Bronchial epithelial cell (primary cell): ENCODE measurements around the gene TH. TPM values are rescaled to one million over a fixed set of nuclear protein-coding genes. Genes with fewer than 3 reads are reported as not detected.
A peak's percentile ranks its signal among the peaks of the same experiment; 100 is the strongest.

Experiments used
- DNase-seq: peaks from one replicate; pipeline ENCODE4 v3.0.0-alpha.2; 2010; ENCODE audit warnings: low read depth
- FAIRE-seq: peaks from 2 replicates; lab custom pipeline; 2011; peaks lifted over from hg19 to GRCh38; lab: Jason Lieb, UNC
- H3K27me3 ChIP-seq: 2 replicates; pipeline ENCODE4 v1.5.1; 2011; ENCODE audit warnings: low read length; ENCODE audit not compliant: control insufficient read depth, insufficient read depth
- H3K36me3 ChIP-seq: 2 replicates; pipeline ENCODE4 v1.5.1; 2011; ENCODE audit warnings: low read length; ENCODE audit not compliant: control insufficient read depth, insufficient read depth
- H3K4me3 ChIP-seq: 2 replicates; pipeline ENCODE4 v1.5.1; 2011; ENCODE audit warnings: mild to moderate bottlenecking, low read depth, low read length, control low read depth
- total RNA-seq: library from RNA; depleted of rRNA; stranded (reverse); fragments of >200 nt; gene quantifications from 2 replicates; pipeline ENCODE4 v1.2.1, GENCODE V29; 2014
- TF ChIP-seq, protein P1 (sequence below): IDR thresholded peaks from 2 replicates; pipeline ENCODE4 v1.5.1; 2011; ENCODE audit warnings: mild to moderate bottlenecking, moderate library complexity, low read length, control low read depth, inconsistent platforms; ENCODE audit not compliant: insufficient read depth, severe bottlenecking

The TH gene
- total RNA-seq, 1 donor from 2014 or later, result under 0.01 TPM

DNA sequence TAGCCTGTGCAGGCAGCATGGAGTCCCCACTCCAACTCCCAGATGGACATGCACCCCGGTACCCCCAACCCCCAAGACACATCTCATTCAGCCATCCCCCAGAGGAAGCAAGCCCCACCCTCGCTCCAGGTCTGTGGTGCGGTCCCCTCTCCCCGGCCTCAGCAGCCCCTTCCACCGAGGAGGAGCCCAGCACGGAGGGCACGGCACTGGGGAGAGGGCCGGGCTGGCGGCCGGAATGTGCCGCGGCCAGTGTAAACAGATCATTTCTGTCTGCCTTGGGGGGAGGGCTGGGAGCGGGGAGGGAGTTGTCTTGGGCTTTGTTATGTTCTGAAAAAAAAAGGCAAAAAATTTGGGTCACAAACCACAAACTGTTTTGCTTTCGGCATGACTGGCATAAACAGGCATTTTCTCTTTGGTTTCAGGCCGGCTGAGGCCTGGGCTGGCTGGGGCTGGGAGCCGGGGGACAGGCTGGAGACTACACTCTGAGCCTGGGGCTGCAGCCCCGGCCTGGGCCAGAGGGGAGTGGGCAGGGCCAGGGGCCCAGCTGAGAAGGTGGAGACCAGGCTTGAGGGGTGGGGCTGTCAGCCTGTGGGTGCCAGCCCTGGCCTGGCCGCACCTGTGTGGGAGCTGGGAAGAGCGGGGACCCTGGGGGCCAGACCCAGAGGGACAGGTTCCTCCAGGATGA is 49.3 kb downstream of the TH start:
- Histone ChIP-seq H3K36me3 (no peaks in the 10 kb centered on the region), H3K27me3 (peaks cover 12% of the 10 kb centered on the region), H3K4me3 (no peak overlapping the region)
- FAIRE-seq, result no peak
- no peak for DNase-seq
- TF ChIP-seq, protein P1, sequence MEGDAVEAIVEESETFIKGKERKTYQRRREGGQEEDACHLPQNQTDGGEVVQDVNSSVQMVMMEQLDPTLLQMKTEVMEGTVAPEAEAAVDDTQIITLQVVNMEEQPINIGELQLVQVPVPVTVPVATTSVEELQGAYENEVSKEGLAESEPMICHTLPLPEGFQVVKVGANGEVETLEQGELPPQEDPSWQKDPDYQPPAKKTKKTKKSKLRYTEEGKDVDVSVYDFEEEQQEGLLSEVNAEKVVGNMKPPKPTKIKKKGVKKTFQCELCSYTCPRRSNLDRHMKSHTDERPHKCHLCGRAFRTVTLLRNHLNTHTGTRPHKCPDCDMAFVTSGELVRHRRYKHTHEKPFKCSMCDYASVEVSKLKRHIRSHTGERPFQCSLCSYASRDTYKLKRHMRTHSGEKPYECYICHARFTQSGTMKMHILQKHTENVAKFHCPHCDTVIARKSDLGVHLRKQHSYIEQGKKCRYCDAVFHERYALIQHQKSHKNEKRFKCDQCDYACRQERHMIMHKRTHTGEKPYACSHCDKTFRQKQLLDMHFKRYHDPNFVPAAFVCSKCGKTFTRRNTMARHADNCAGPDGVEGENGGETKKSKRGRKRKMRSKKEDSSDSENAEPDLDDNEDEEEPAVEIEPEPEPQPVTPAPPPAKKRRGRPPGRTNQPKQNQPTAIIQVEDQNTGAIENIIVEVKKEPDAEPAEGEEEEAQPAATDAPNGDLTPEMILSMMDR, result no peak

DNA sequence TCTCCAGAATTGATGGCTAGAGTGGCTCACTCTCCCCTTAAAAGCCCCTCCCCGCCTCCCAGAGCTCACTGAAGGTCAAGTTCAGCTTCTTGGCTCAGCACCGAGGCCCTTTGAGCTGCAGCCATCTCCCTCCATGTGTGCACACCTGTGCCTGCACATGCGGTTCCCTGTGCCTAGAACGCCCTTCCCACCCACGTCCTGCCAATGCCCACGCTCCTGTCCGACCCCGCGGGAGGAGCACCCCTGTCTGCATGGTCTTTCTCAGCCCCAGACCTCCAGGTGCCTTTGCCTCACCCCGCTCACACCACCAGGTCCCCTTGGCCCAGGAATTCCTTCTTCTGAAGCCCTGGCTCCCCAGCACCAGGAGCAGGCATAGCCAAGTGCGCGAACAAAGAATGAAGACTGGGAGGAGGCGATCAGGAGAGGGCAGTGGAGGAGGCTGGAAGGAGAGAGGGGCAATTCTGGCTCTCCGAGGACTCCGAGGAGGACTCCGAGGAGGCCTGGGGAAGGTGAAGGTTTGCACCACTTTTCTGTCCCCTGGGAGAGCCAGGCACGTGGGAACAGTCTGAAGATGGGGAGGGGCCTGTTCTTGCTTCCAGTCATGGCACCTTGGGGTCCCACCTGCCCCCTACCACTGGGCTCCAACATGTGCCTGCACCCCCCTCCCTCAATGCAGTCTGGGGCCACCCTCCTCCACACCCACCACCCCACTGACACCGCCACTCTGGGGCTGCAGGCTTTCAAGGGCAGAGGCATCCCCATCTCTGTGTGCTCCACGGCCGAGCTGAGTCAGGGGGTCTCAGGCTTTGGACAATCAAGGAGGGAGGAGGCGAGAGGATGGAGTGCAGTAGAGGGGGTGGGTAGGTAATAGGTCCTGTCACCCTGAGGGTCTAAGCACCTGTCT is 50.1 kb downstream of the TH start:
- Histone ChIP-seq H3K27me3 (peaks cover 12% of the 10 kb centered on the region), H3K4me3 (no peak overlapping the region), H3K36me3 (no peaks in the 10 kb centered on the region)
- FAIRE-seq, result no peak
- TF ChIP-seq, protein P1, result no peak
- DNase-seq, result no peak

DNA sequence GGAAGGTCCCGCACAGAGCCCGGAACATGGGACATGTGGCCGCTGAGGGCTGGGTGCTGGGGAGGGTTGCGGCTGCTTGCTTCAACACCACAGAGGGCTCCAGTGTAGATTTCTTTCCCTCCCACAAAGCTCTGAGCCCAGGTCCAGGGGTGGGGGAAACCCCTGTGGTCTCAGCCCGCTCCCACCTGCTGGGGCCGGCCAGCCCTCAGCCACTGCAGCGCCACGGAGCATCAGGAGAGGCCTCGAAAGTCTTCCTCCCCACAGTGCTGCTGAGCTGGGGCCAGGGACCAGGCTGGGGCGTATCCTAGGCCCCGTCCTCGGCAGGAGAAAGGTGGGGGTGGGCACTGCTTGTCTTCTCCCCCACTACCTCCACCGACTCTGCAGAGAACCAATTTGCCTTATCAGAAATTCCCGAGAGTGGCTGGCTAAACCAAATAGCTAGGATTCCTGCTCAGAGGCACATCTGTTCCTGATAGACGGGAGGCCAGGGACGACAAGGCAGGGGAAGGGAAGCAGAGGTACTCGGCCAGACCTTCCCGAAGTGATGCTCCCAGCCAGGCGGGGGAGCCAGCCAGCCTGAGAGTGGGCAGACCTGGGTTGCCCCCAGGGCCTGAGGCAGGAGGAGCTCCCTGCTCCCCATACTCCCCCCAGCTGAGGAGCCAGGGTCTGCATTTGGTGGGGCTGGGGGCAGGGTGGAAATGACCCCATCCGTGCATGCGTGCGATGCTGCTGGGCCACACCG is 51.1 kb downstream of the TH start:
- Histone ChIP-seq H3K36me3 (no peaks in the 10 kb centered on the region), H3K27me3 (peaks cover 12% of the 10 kb centered on the region), H3K4me3 (no peak overlapping the region)
- TF ChIP-seq, protein P1, result no peak
- FAIRE-seq (no peak), DNase-seq (no peak)

DNA sequence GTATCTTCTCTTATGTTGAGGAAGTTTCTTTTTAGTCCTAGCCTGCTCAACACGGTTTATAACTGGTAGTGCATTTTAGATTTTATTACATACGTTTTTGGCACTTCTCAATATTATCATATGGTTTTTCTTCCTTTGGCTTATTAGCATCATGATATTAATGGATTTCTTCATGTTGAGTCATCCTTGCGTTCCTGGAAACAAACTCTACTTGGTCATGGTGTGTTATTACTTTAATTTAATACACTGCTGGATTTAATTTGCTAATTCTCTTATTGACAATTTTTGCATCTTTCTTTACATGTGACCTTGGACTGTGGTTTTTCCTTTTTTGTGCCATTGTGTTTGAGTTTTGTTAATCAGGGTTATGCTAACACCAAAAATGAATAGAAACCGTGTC is 52.9 kb downstream of the TH start:
- Histone ChIP-seq H3K4me3 (no peak overlapping the region), H3K36me3 (no peaks in the 10 kb centered on the region), H3K27me3 (peaks cover 12% of the 10 kb centered on the region)
- DNase-seq (peak; percentile 11), FAIRE-seq (no peak)
- TF ChIP-seq, protein P1, result no peak

DNA sequence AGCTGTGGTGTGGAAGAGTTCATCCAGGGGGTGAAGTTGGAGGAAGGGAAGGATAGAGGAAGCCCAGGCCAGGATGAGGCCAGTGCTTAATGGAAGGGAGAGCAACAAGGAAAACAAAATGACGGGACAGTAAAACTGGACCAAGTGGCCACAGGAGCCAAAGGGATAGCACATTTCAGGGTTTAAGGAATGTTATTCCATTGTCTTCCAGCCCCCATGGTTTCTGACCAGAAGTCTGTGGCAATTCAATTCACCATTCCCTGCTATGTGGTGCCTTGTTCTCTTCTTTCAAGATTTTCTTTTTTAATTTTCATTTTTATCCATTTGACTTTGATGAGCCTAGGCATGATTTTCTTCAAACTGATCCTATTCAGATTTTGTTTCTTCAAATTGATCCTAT is 54.9 kb downstream of the TH start:
- TF ChIP-seq, protein P1, result no peak
- Histone ChIP-seq H3K4me3 (no peak overlapping the region), H3K27me3 (peaks cover 6% of the 10 kb centered on the region), H3K36me3 (no peaks in the 10 kb centered on the region)
- FAIRE-seq (no peak), DNase-seq (no peak)
